IMR-90 (cell line): ENCODE data around the gene SH3BGRL3. TPM values are rescaled to one million over a fixed set of nuclear protein-coding genes. Genes with fewer than 3 reads are reported as not detected.
A peak's percentile ranks its signal among the peaks of the same experiment; 100 is the strongest.

ENCODE experiments used
- ATAC-seq: fragments of 200-7000 bp; cut with Tn5 transposase; 2 replicates; pipeline ENCODE4 v1.9.1; 2020; ENCODE audit warnings: low read depth, mild to moderate bottlenecking, moderate library complexity
- BruUV-seq: library from RNA; stranded (reverse); fragments of 400-500 nt; replicated peaks from 2 replicates; lab custom pipeline; 2021; lab: Mats Ljungman, UMichigan
- CTCF ChIA-PET: fragments of 300-600 bp; formaldehyde crosslinking; extraction: SDS; loops from one replicate; lab custom pipeline; 2021; ENCODE audit warnings: antibody characterized with exemption; lab: Yijun Ruan, JAX
- POLR2A ChIA-PET: fragments of 300-600 bp; sonication (Branson Sonifier 250); formaldehyde crosslinking; loops from one replicate; lab custom pipeline; 2022; ENCODE audit warnings: antibody characterized with exemption; ENCODE audit not compliant: unreplicated experiment; lab: Charles Lee
- DNase-seq: peaks from one replicate; pipeline ENCODE4 v3.0.0; 2013
- H2AFZ ChIP-seq: replicated peaks from 2 replicates; pipeline ENCODE3; 2013; ENCODE audit warnings: low read length, mild to moderate bottlenecking; ENCODE audit not compliant: poor library complexity
- H2AK5ac ChIP-seq: 2 replicates; pipeline ENCODE4 v1.6.1; 2013; ENCODE audit warnings: low read depth, low read length, inconsistent platforms
- H2AK9ac ChIP-seq: replicated peaks from 2 replicates; pipeline ENCODE3; 2013; ENCODE audit warnings: mild to moderate bottlenecking, low read depth, low read length, moderate library complexity; ENCODE audit not compliant: poor library complexity
- H2BK120ac ChIP-seq: 2 replicates; pipeline ENCODE4 v1.6.1; 2013; ENCODE audit warnings: low read depth, low read length, inconsistent platforms
- H2BK15ac ChIP-seq: 3 replicates; pipeline ENCODE4 v1.6.1; 2013; ENCODE audit warnings: low read depth, low read length, inconsistent platforms
- H2BK20ac ChIP-seq: 2 replicates; pipeline ENCODE4 v1.6.1; 2013; ENCODE audit warnings: low read depth, mild to moderate bottlenecking, inconsistent platforms, low read length, moderate library complexity
- H2BK5ac ChIP-seq: 2 replicates; pipeline ENCODE4 v1.6.1; 2013; ENCODE audit warnings: mild to moderate bottlenecking, low read depth, low read length, inconsistent platforms; ENCODE audit not compliant: poor library complexity, severe bottlenecking
- H3K14ac ChIP-seq: replicated peaks from 2 replicates; pipeline ENCODE4 v1.6.1; 2013; ENCODE audit warnings: low read depth, low read length, inconsistent platforms
- H3K18ac ChIP-seq: 2 replicates; pipeline ENCODE4 v1.6.1; 2013; ENCODE audit warnings: low read depth, low read length, control low read depth
- H3K23ac ChIP-seq: 2 replicates; pipeline ENCODE4 v1.6.1; 2013; ENCODE audit warnings: low read depth, low read length, inconsistent platforms
- H3K27ac ChIP-seq: 2 replicates; pipeline ENCODE4 v1.5.1; 2013; ENCODE audit warnings: mild to moderate bottlenecking, control low read depth, low read length; ENCODE audit not compliant: insufficient read depth
- H3K27me3 ChIP-seq: 2 replicates; pipeline ENCODE4 v1.6.1; 2013; ENCODE audit warnings: low read length; ENCODE audit not compliant: control insufficient read depth, insufficient read depth
- H3K36me3 ChIP-seq: 2 replicates; pipeline ENCODE4 v1.6.1; 2013; ENCODE audit warnings: low read length, mixed read lengths; ENCODE audit not compliant: control insufficient read depth, insufficient read depth
- H3K4ac ChIP-seq: 2 replicates; pipeline ENCODE4 v1.6.1; 2013; ENCODE audit warnings: low read depth, low read length, inconsistent platforms
- H3K4me1 ChIP-seq: 2 replicates; pipeline ENCODE4 v1.6.1; 2013; ENCODE audit warnings: low read length, mixed read lengths; ENCODE audit not compliant: control insufficient read depth, insufficient read depth
- H3K4me2 ChIP-seq: 2 replicates; pipeline ENCODE4 v1.6.1; 2013; ENCODE audit warnings: low read depth, mild to moderate bottlenecking, control low read depth, low read length, moderate library complexity
- H3K4me3 ChIP-seq: 2 replicates; pipeline ENCODE4 v1.5.1; 2013; ENCODE audit warnings: low read depth, mild to moderate bottlenecking, control low read depth, low read length, moderate library complexity; ENCODE audit not compliant: insufficient read depth
- H3K56ac ChIP-seq: 2 replicates; pipeline ENCODE4 v1.6.1; 2013; ENCODE audit warnings: low read length, inconsistent platforms; ENCODE audit not compliant: insufficient read depth; ENCODE audit errors: extremely low read depth
- H3K79me1 ChIP-seq, 2 experiments: 2 replicates each; pipeline ENCODE4 v1.6.1; 2013; ENCODE audit warnings: low read length in 2 of 2, inconsistent platforms in 1 of 2, low read depth in 1 of 2
- H3K9ac ChIP-seq: 2 replicates; pipeline ENCODE4 v1.6.1; 2013; ENCODE audit warnings: low read depth, low read length, control low read depth
- H3K9me1 ChIP-seq: 2 replicates; pipeline ENCODE4 v1.6.1; 2013; ENCODE audit warnings: low read length, inconsistent platforms; ENCODE audit not compliant: insufficient read depth
- H3K9me3 ChIP-seq: 2 replicates; pipeline ENCODE4 v1.6.1; 2013; ENCODE audit warnings: low read length; ENCODE audit not compliant: control insufficient read depth, insufficient read depth
- H4K20me1 ChIP-seq: 2 replicates; pipeline ENCODE4 v1.6.1; 2013; ENCODE audit warnings: low read length, inconsistent platforms; ENCODE audit not compliant: insufficient read depth
- H4K5ac ChIP-seq: 2 replicates; pipeline ENCODE4 v1.6.1; 2013; ENCODE audit warnings: mild to moderate bottlenecking, low read depth, low read length, control low read depth
- H4K8ac ChIP-seq, 2 experiments: 2 replicates each; pipeline ENCODE4 v1.6.1; 2013; ENCODE audit warnings: low read depth in 2 of 2, low read length in 2 of 2, control low read depth in 1 of 2, inconsistent platforms in 1 of 2
- H4K91ac ChIP-seq: 2 replicates; pipeline ENCODE4 v1.6.1; 2013; ENCODE audit warnings: low read depth, low read length, inconsistent platforms; ENCODE audit not compliant: insufficient read depth
- BHLHE40 ChIP-seq: fragments of 150-350 bp; IDR thresholded peaks from 2 replicates; pipeline ENCODE4 v1.6.1; 2016; ENCODE audit warnings: mild to moderate bottlenecking, low read depth, low read length
- CEBPB ChIP-seq: IDR thresholded peaks from 2 replicates; pipeline ENCODE4 v1.6.1; 2012; ENCODE audit warnings: low read depth, low read length, improper control_type of control experiment
- CHD1 ChIP-seq: IDR thresholded peaks from 2 replicates; pipeline ENCODE4 v1.6.1; 2012; ENCODE audit warnings: low read depth, low read length, improper control_type of control experiment
- ELK1 ChIP-seq: fragments of 150-350 bp; IDR thresholded peaks from 2 replicates; pipeline ENCODE4 v1.6.1; 2016; ENCODE audit warnings: low read depth, mild to moderate bottlenecking, low read length, moderate library complexity, borderline replicate concordance
- FOS ChIP-seq: fragments of 150-350 bp; IDR thresholded peaks from 2 replicates; pipeline ENCODE4 v1.6.1; 2016; ENCODE audit warnings: low read depth, low read length
- MAFK ChIP-seq: IDR thresholded peaks from 2 replicates; pipeline ENCODE4 v1.6.1; 2012; ENCODE audit warnings: low read depth, low read length, improper control_type of control experiment
- MAZ ChIP-seq: IDR thresholded peaks from 2 replicates; pipeline ENCODE4 v1.6.1; 2012; ENCODE audit warnings: low read depth, mild to moderate bottlenecking, low read length, improper control_type of control experiment, moderate library complexity, borderline replicate concordance
- MXI1 ChIP-seq: IDR thresholded peaks from 2 replicates; pipeline ENCODE4 v1.6.1; 2012; ENCODE audit warnings: low read depth, mild to moderate bottlenecking, low read length, moderate library complexity, borderline replicate concordance
- NFE2L2 ChIP-seq: fragments of 150-350 bp; IDR thresholded peaks from 2 replicates; pipeline ENCODE4 v1.6.1; 2016; ENCODE audit warnings: low read depth, mild to moderate bottlenecking, low read length
- POLR2A ChIP-seq: IDR thresholded peaks from 2 replicates; pipeline ENCODE4 v1.6.1; 2012; ENCODE audit warnings: mild to moderate bottlenecking, low read depth, low read length
- RAD21 ChIP-seq: IDR thresholded peaks from 2 replicates; pipeline ENCODE4 v1.6.1; 2012; ENCODE audit warnings: low read length, improper control_type of control experiment
- RCOR1 ChIP-seq: IDR thresholded peaks from 2 replicates; pipeline ENCODE4 v1.6.1; 2012; ENCODE audit warnings: mild to moderate bottlenecking, low read length, improper control_type of control experiment; ENCODE audit not compliant: insufficient replicate concordance
- RFX5 ChIP-seq: IDR thresholded peaks from 2 replicates; pipeline ENCODE4 v1.8.0; 2012; ENCODE audit warnings: low read depth, mild to moderate bottlenecking, low read length, moderate library complexity
- SMC3 ChIP-seq: fragments of 150-350 bp; IDR thresholded peaks from 2 replicates; pipeline ENCODE4 v1.6.1; 2016; ENCODE audit warnings: low read depth, mild to moderate bottlenecking, antibody characterized with exemption, low read length, moderate library complexity
- WGBS, 2 experiments: methylation state at CpG; one replicate each; pipeline versions ENCODE4 v1.1.5 to v1.1.7; 2013; ENCODE audit warnings: missing lambda C conversion rate in 2 of 2; ENCODE audit not compliant: insufficient read length in 1 of 2; ENCODE audit errors: extremely low coverage in 2 of 2; 5-methylcytosine and 5-hydroxymethylcytosine counted together
- dilution Hi-C: fragments of 300-500 bp; cut with HindIII; formaldehyde crosslinking; loops from one replicate; pipeline ENCODE4 v1.14.3; 2018; ENCODE audit warnings: low sequenced_read_pairs; ENCODE audit not compliant: unreplicated experiment
- in situ Hi-C: fragments of 300-500 bp; cut with MboI; formaldehyde crosslinking; loops from 3 replicates; pipeline ENCODE4 v1.14.3; 2019; ENCODE audit warnings: low sequenced_read_pairs, inconsistent platforms, mixed read lengths
- intact Hi-C: fragments of 100-400 bp; cut with micrococcal nuclease; formaldehyde crosslinking; loops from 2 replicates; pipeline ENCODE4 v1.10.0; 2022
- polyA plus RNA-seq, 3 experiments: library from polyadenylated mRNA; depleted of rRNA; stranded (reverse); fragments of >200 nt; gene quantifications; 2 replicates each; pipeline ENCODE4 v1.2.3, GENCODE V29; 2012; ENCODE audit warnings: low replicate concordance in 1 of 3
- total RNA-seq: library from RNA; depleted of rRNA; stranded (reverse); fragments of >200 nt; gene quantifications from 2 replicates; pipeline ENCODE4 v1.2.3, GENCODE V29; 2012
- TF ChIP-seq, protein P1 (sequence below): conservative IDR thresholded peaks from 2 replicates; pipeline ENCODE4 v1.5.1; 2012; ENCODE audit warnings: mild to moderate bottlenecking, low read depth, low read length, improper control_type of control experiment

SH3BGRL3 gene
- total and polyA plus RNA-seq, 2 of the 4 experiments (the other 2 are of a cell fraction): 35.0 to 483 TPM

GRCh38 chr1:26274801-26275425 lies 5.0 kb upstream of the SH3BGRL3 start:
- H4K8ac ChIP-seq: peak overlapping the region in 1 of 2 experiments; percentile 65; a peak in 2 of 4 replicates
- H3K79me1 ChIP-seq: peaks cover 6 to 28% of the 10 kb centered on the region in 2 experiments; a peak in 3 of 4 replicates
- no TSS peak for BruUV-seq
- H4K20me1 ChIP-seq: peaks cover 14% of the 10 kb centered on the region
- H3K9me1 ChIP-seq: peaks cover 14% of the 10 kb centered on the region
- WGBS, 2 experiments: 100% methylated on average over 2 of the region's 11 CpGs; no CpG with 5 or more reads in 1 of the 2 experiments
- POLR2A ChIA-PET: no interaction called here
- peak overlapping the region; percentile 37 for H2BK5ac ChIP-seq
- peaks cover 4% of the 10 kb centered on the region; the same call in 1 of the 2 replicates for H3K36me3 ChIP-seq
- H3K4ac ChIP-seq: 0 out of 2 replicates have a peak overlapping the region, but pooled peaks have one; percentile 9
- H3K56ac ChIP-seq: no peak overlapping the region
- H4K91ac ChIP-seq: no peak overlapping the region
- no peaks in the 10 kb centered on the region for H3K27me3 ChIP-seq
- H2BK20ac ChIP-seq: no peak overlapping the region
- intact Hi-C loops (loop anchor here (1.0 to 5.0 kb wide), 4 partner anchors 46 to 238 kb away; no protein-coding TSS in a partner anchor), in situ Hi-C loops (no loop called here), dilution Hi-C loops (no loop called here)
- CTCF ChIA-PET: interaction anchor here (1.0 to 2.3 kb wide), 5 partner anchors 10 to 47 kb away, joined by 3 to 18 read pairs (median 4); no protein-coding TSS in a partner anchor
- H2BK120ac ChIP-seq: no peak overlapping the region
- H4K5ac ChIP-seq: no peak overlapping the region
- H3K9ac ChIP-seq: no peak overlapping the region
- DNase-seq (peak; percentile 57), ATAC-seq (no peak)
- H3K4me3 ChIP-seq: no peak overlapping the region
- H3K14ac ChIP-seq: peak overlapping the region; percentile 17; the same call in 1 of the 2 replicates
- no peaks in the 10 kb centered on the region for H3K9me3 ChIP-seq
- no peak overlapping the region for H3K27ac ChIP-seq
- H2AK9ac ChIP-seq: peak overlapping the region; percentile 82
- peaks cover 29% of the 10 kb centered on the region for H3K4me1 ChIP-seq
- H2AK5ac ChIP-seq: no peak overlapping the region
- no peak overlapping the region for H3K4me2 ChIP-seq
- H3K23ac ChIP-seq: no peak overlapping the region
- H2AFZ ChIP-seq: peak overlapping the region; percentile 29
- H3K18ac ChIP-seq: no peak overlapping the region
- H2BK15ac ChIP-seq: 0 out of 3 replicates have a peak overlapping the region, but pooled peaks have one; percentile 2
- TF ChIP-seq ELK1: no peak
- TF ChIP-seq BHLHE40: no peak
- no peak for TF ChIP-seq MXI1
- no peak for TF ChIP-seq SMC3
- no peak for TF ChIP-seq RCOR1
- no peak for TF ChIP-seq RAD21
- TF ChIP-seq, protein P1, sequence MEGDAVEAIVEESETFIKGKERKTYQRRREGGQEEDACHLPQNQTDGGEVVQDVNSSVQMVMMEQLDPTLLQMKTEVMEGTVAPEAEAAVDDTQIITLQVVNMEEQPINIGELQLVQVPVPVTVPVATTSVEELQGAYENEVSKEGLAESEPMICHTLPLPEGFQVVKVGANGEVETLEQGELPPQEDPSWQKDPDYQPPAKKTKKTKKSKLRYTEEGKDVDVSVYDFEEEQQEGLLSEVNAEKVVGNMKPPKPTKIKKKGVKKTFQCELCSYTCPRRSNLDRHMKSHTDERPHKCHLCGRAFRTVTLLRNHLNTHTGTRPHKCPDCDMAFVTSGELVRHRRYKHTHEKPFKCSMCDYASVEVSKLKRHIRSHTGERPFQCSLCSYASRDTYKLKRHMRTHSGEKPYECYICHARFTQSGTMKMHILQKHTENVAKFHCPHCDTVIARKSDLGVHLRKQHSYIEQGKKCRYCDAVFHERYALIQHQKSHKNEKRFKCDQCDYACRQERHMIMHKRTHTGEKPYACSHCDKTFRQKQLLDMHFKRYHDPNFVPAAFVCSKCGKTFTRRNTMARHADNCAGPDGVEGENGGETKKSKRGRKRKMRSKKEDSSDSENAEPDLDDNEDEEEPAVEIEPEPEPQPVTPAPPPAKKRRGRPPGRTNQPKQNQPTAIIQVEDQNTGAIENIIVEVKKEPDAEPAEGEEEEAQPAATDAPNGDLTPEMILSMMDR: no peak
- no peak for TF ChIP-seq MAFK
- TF ChIP-seq FOS: no peak
- no peak for TF ChIP-seq CHD1
- no peak for TF ChIP-seq NFE2L2
- no peak for TF ChIP-seq MAZ
- TF ChIP-seq RFX5: no peak
- no peak for TF ChIP-seq CEBPB
- no peak for TF ChIP-seq POLR2A
